Activated naive CD8-positive, alpha-beta T cell treated with anti-CD3 and anti-CD28 coated beads, Interleukin-2, amount 10 ng/mL, durations not matched to agents 7 days and 5 days (primary cell): Measurements from ENCODE around the gene ANHX. TPM values are rescaled to one million over a fixed set of nuclear protein-coding genes. Genes with fewer than 3 reads are reported as not detected.
A peak's percentile ranks its signal among the peaks of the same experiment; 100 is the strongest.

Experiments
- ATAC-seq: fragments of 150-1000 bp; cut with Tn5 transposase; one replicate; pipeline ENCODE4 v1.10.0; 2021; ENCODE audit warnings: low read depth, moderate library complexity
- POLR2A ChIA-PET: fragments of 350-600 bp; sonication (Branson Sonifier 250); formaldehyde crosslinking; loops from one replicate; lab custom pipeline; 2021; ENCODE audit warnings: antibody characterized with exemption; lab: Charles Lee
- DNase-seq: peaks from one replicate; pipeline ENCODE4 v3.0.0; 2021
- H3K27ac Mint-ChIP-seq: one replicate; pipeline ENCODE4 v1.8.0; 2022; ENCODE audit warnings: mild to moderate bottlenecking, mixed read lengths
- H3K27me3 Mint-ChIP-seq: one replicate; pipeline ENCODE4 v1.8.0; 2022; ENCODE audit warnings: mild to moderate bottlenecking, moderate library complexity, mixed read lengths
- H3K36me3 Mint-ChIP-seq: one replicate; pipeline ENCODE4 v1.8.0; 2021; ENCODE audit warnings: mild to moderate bottlenecking, mixed read lengths
- H3K4me1 Mint-ChIP-seq: one replicate; pipeline ENCODE4 v1.8.0; 2021; ENCODE audit warnings: mixed read lengths
- H3K4me3 Mint-ChIP-seq: one replicate; pipeline ENCODE4 v1.8.0; 2022; ENCODE audit warnings: mild to moderate bottlenecking, moderate library complexity, mixed read lengths
- H3K9me3 Mint-ChIP-seq: one replicate; pipeline ENCODE4 v1.8.0; 2021; ENCODE audit warnings: mixed read lengths
- total RNA-seq, 2 experiments: library from RNA; stranded (reverse); gene quantifications; one replicate each; pipeline ENCODE4 v1.2.3, GENCODE V29; 2021

The ANHX gene
- total RNA-seq, 2 experiments from 2014 or later = not detected

- ATAC-seq (no peak), DNase-seq (no peak)
- Mint-ChIP-seq H3K4me3 (no peak overlapping the region), H3K27ac (no peak overlapping the region), H3K9me3 (peaks cover 31% of the 10 kb centered on the region), H3K4me1 (no peaks in the 10 kb centered on the region), H3K36me3 (no peaks in the 10 kb centered on the region), H3K27me3 (peaks cover 2% of the 10 kb centered on the region)
- POLR2A ChIA-PET = no interaction called here
Observed at GRCh38 chr12:133225527-133225926, 10.2 kb downstream of the ANHX start.

- H3K9me3 Mint-ChIP-seq = peaks cover 32% of the 10 kb centered on the region
- no peak for ATAC-seq
- peaks cover 1% of the 10 kb centered on the region for H3K36me3 Mint-ChIP-seq
Observed at GRCh38 chr12:133222211-133222610, 13.5 kb downstream of the ANHX start.

GRCh38 chr12:133221241-133221640 lies 14.4 kb downstream of the ANHX start:
- Mint-ChIP-seq H3K27me3 (no peaks in the 10 kb centered on the region), H3K9me3 (peaks cover 32% of the 10 kb centered on the region), H3K4me3 (no peak overlapping the region), H3K27ac (no peak overlapping the region), H3K4me1 (no peaks in the 10 kb centered on the region), H3K36me3 (peaks cover 1% of the 10 kb centered on the region)
- POLR2A ChIA-PET = no interaction called here
- ATAC-seq (no peak), DNase-seq (no peak)

More at GRCh38 chr12:133222211-133222610, 13.5 kb downstream of the ANHX start:
- H3K27ac Mint-ChIP-seq = no peak overlapping the region
- no peaks in the 10 kb centered on the region for H3K27me3 Mint-ChIP-seq
- no peak overlapping the region for H3K4me3 Mint-ChIP-seq
- no peak for DNase-seq
- H3K4me1 Mint-ChIP-seq = no peaks in the 10 kb centered on the region
- POLR2A ChIA-PET = no interaction called here

- no peak overlapping the region for H3K4me3 Mint-ChIP-seq
Observed at GRCh38 chr12:133220521-133220920, 15.2 kb downstream of the ANHX start.

GRCh38 chr12:133217219-133217618 lies 18.5 kb downstream of the ANHX start:
- peaks cover 35% of the 10 kb centered on the region for H3K9me3 Mint-ChIP-seq
- no peaks in the 10 kb centered on the region for H3K27me3 Mint-ChIP-seq
- no peak overlapping the region for H3K27ac Mint-ChIP-seq
- no peaks in the 10 kb centered on the region for H3K4me1 Mint-ChIP-seq
- H3K36me3 Mint-ChIP-seq = peaks cover 1% of the 10 kb centered on the region
- POLR2A ChIA-PET = no interaction called here
- no peak overlapping the region for H3K4me3 Mint-ChIP-seq
- DNase-seq (no peak), ATAC-seq (no peak)

More at GRCh38 chr12:133220521-133220920, 15.2 kb downstream of the ANHX start:
- ATAC-seq (no peak), DNase-seq (no peak)
- H3K27ac Mint-ChIP-seq = no peak overlapping the region
- no peaks in the 10 kb centered on the region for H3K4me1 Mint-ChIP-seq
- H3K27me3 Mint-ChIP-seq = no peaks in the 10 kb centered on the region
- peaks cover 32% of the 10 kb centered on the region for H3K9me3 Mint-ChIP-seq
- POLR2A ChIA-PET = no interaction called here
- H3K36me3 Mint-ChIP-seq = peaks cover 1% of the 10 kb centered on the region

- POLR2A ChIA-PET = no interaction called here
- no peak overlapping the region for H3K4me3 Mint-ChIP-seq
- DNase-seq (no peak), ATAC-seq (no peak)
- no peak overlapping the region for H3K27ac Mint-ChIP-seq
- H3K4me1 Mint-ChIP-seq = no peaks in the 10 kb centered on the region
- H3K27me3 Mint-ChIP-seq = no peaks in the 10 kb centered on the region
- peaks cover 34% of the 10 kb centered on the region for H3K9me3 Mint-ChIP-seq
- H3K36me3 Mint-ChIP-seq = peaks cover 1% of the 10 kb centered on the region
Observed at GRCh38 chr12:133215724-133216123, 20.0 kb downstream of the ANHX start.

GRCh38 chr12:133206390-133206789 lies 29.3 kb downstream of the ANHX start:
- ATAC-seq (no peak), DNase-seq (no peak)
- POLR2A ChIA-PET = no interaction called here
- Mint-ChIP-seq H3K9me3 (peaks cover 28% of the 10 kb centered on the region), H3K4me3 (no peak overlapping the region), H3K36me3 (peaks cover 33% of the 10 kb centered on the region), H3K27ac (no peak overlapping the region), H3K4me1 (no peaks in the 10 kb centered on the region), H3K27me3 (no peaks in the 10 kb centered on the region)

- POLR2A ChIA-PET = no interaction called here
- H3K4me1 Mint-ChIP-seq = no peaks in the 10 kb centered on the region
- DNase-seq = no peak
- peaks cover 42% of the 10 kb centered on the region for H3K9me3 Mint-ChIP-seq
- no peak for ATAC-seq
- no peaks in the 10 kb centered on the region for H3K27me3 Mint-ChIP-seq
- peaks cover 50% of the 10 kb centered on the region for H3K36me3 Mint-ChIP-seq
- no peak overlapping the region for H3K27ac Mint-ChIP-seq
- no peak overlapping the region for H3K4me3 Mint-ChIP-seq
Observed at GRCh38 chr12:133204264-133204603, 31.4 kb downstream of the ANHX start.

- ATAC-seq = no peak
Observed at GRCh38 chr12:133203344-133204263, 32.1 kb downstream of the ANHX start.

GRCh38 chr12:133202493-133203343 lies 33.0 kb downstream of the ANHX start:
- Mint-ChIP-seq H3K4me1 (no peaks in the 10 kb centered on the region), H3K36me3 (peaks cover 55% of the 10 kb centered on the region), H3K27ac (no peak overlapping the region), H3K27me3 (no peaks in the 10 kb centered on the region), H3K9me3 (peaks cover 39% of the 10 kb centered on the region), H3K4me3 (no peak overlapping the region)
- ATAC-seq (no peak), DNase-seq (no peak)
- POLR2A ChIA-PET = no interaction called here

More at GRCh38 chr12:133203344-133204263, 32.1 kb downstream of the ANHX start:
- Mint-ChIP-seq H3K36me3 (peaks cover 53% of the 10 kb centered on the region), H3K27me3 (no peaks in the 10 kb centered on the region), H3K4me3 (no peak overlapping the region), H3K27ac (peak overlapping the region; percentile 24), H3K4me1 (no peaks in the 10 kb centered on the region), H3K9me3 (peaks cover 42% of the 10 kb centered on the region)
- POLR2A ChIA-PET = no interaction called here
- no peak for DNase-seq

- DNase-seq = no peak
- ATAC-seq = no peak
- POLR2A ChIA-PET = no interaction called here
- no peaks in the 10 kb centered on the region for H3K27me3 Mint-ChIP-seq
- no peak overlapping the region for H3K4me3 Mint-ChIP-seq
- H3K27ac Mint-ChIP-seq = no peak overlapping the region
- H3K9me3 Mint-ChIP-seq = peaks cover 39% of the 10 kb centered on the region
- peaks cover 58% of the 10 kb centered on the region for H3K36me3 Mint-ChIP-seq
- no peaks in the 10 kb centered on the region for H3K4me1 Mint-ChIP-seq
Observed at GRCh38 chr12:133201888-133202287, 33.8 kb downstream of the ANHX start.

- DNase-seq (no peak), ATAC-seq (no peak)
- Mint-ChIP-seq H3K4me1 (no peaks in the 10 kb centered on the region), H3K27me3 (no peaks in the 10 kb centered on the region), H3K4me3 (no peak overlapping the region), H3K9me3 (peaks cover 40% of the 10 kb centered on the region), H3K27ac (no peak overlapping the region), H3K36me3 (peaks cover 87% of the 10 kb centered on the region)
- POLR2A ChIA-PET = no interaction called here
Observed at GRCh38 chr12:133192847-133193246, 42.8 kb downstream of the ANHX start.

GRCh38 chr12:133190176-133190575 lies 45.5 kb downstream of the ANHX start:
- peaks cover 3% of the 10 kb centered on the region for H3K4me1 Mint-ChIP-seq
- DNase-seq = no peak
- H3K27me3 Mint-ChIP-seq = no peaks in the 10 kb centered on the region
- H3K27ac Mint-ChIP-seq = no peak overlapping the region
- H3K9me3 Mint-ChIP-seq = peaks cover 44% of the 10 kb centered on the region
- POLR2A ChIA-PET = no interaction called here
- peaks cover 99% of the 10 kb centered on the region for H3K36me3 Mint-ChIP-seq
- H3K4me3 Mint-ChIP-seq = no peak overlapping the region
- no peak for ATAC-seq
